Activated CD8-positive, alpha-beta T cell treated with anti-CD3 and anti-CD28 coated beads, Interleukin-2, amount 10 ng/mL, durations not matched to agents 7 days and 5 days (primary cell): ENCODE results near the gene GPR34. TPM values are rescaled to one million over a fixed set of nuclear protein-coding genes. Genes with fewer than 3 reads are reported as not detected.
"Not testable (repeated sequence)": the region's sequence is repeated elsewhere in the genome, so short reads cannot be mapped to it uniquely, and the experiment has no call there.

Source experiments
- ATAC-seq: fragments of 150-1000 bp; cut with Tn5 transposase; one replicate; pipeline ENCODE4 v1.10.0; 2021; ENCODE audit warnings: moderate library complexity
- CTCF ChIA-PET: fragments of 350-600 bp; sonication (Branson Sonifier 250); formaldehyde crosslinking; loops from one replicate; lab custom pipeline; 2021; ENCODE audit warnings: antibody characterized with exemption; lab: Charles Lee
- POLR2A ChIA-PET: fragments of 350-600 bp; sonication (Branson Sonifier 250); formaldehyde crosslinking; loops from one replicate; lab custom pipeline; 2021; ENCODE audit warnings: antibody characterized with exemption; lab: Charles Lee
- DNase-seq: peaks from one replicate; pipeline ENCODE4 v3.0.0-alpha.2; 2020
- H3K27ac Mint-ChIP-seq: one replicate; pipeline ENCODE4 v1.8.0; 2021; ENCODE audit warnings: mild to moderate bottlenecking, mixed read lengths
- H3K27me3 Mint-ChIP-seq: one replicate; pipeline ENCODE4 v1.8.0; 2021; ENCODE audit warnings: low read depth, mixed read lengths
- H3K36me3 Mint-ChIP-seq: one replicate; pipeline ENCODE4 v1.8.0; 2021; ENCODE audit warnings: low read depth, mixed read lengths
- H3K4me1 Mint-ChIP-seq: one replicate; pipeline ENCODE4 v1.8.0; 2021; ENCODE audit warnings: low read depth, mixed read lengths
- H3K4me3 Mint-ChIP-seq: one replicate; pipeline ENCODE4 v1.8.0; 2021; ENCODE audit warnings: mild to moderate bottlenecking, mixed read lengths
- H3K9me3 Mint-ChIP-seq: one replicate; pipeline ENCODE4 v1.8.0; 2022; ENCODE audit warnings: mixed read lengths; ENCODE audit not compliant: insufficient read depth
- total RNA-seq, 2 experiments: library from RNA; stranded (reverse); gene quantifications; one replicate each; pipeline ENCODE4 v1.2.3, GENCODE V29; 2021

Gene GPR34
- total RNA-seq, 2 experiments from 2014 or later, result 1.1 to 1.3 TPM

DNA sequence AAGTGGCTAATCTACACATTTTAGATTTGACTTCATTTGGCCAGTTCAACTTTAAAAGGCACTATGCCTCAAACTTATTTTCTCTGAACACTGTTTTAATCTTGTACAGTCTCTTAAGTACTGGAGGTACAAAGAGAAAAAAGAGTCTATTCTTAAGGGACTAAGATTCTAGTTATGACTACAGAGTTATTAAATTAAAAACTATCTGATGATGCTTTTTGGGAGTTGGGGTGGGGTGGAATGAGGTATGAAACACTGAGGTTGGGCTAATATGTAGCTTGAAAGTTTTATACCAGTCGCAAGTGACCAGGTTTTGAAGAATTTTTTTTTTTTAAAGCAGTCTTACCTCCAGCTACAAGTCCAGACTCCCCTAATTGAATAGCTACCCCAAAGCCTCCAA, 17.7 kb upstream of the GPR34 start:
- Mint-ChIP-seq H3K27ac (no peak overlapping the region), H3K4me1 (peaks cover 44% of the 10 kb centered on the region), H3K9me3 (no peaks in the 10 kb centered on the region), H3K36me3 (peaks cover 34% of the 10 kb centered on the region), H3K27me3 (no peaks in the 10 kb centered on the region), H3K4me3 (no peak overlapping the region)
- no peak for DNase-seq
- ATAC-seq, result no peak
- POLR2A ChIA-PET, result no interaction called here
- CTCF ChIA-PET, result no interaction called here

GRCh38 chrX:41672643-41673042, 16.1 kb upstream of the GPR34 start:
- ATAC-seq, result no peak
- no peak for DNase-seq
- peaks cover 32% of the 10 kb centered on the region for H3K36me3 Mint-ChIP-seq
- no peaks in the 10 kb centered on the region for H3K27me3 Mint-ChIP-seq
- ChIA-PET CTCF (no interaction called here), POLR2A (no interaction called here)
- H3K4me1 Mint-ChIP-seq, result peaks cover 34% of the 10 kb centered on the region
- H3K9me3 Mint-ChIP-seq, result no peaks in the 10 kb centered on the region
- H3K4me3 Mint-ChIP-seq, result no peak overlapping the region
- H3K27ac Mint-ChIP-seq, result no peak overlapping the region

DNA sequence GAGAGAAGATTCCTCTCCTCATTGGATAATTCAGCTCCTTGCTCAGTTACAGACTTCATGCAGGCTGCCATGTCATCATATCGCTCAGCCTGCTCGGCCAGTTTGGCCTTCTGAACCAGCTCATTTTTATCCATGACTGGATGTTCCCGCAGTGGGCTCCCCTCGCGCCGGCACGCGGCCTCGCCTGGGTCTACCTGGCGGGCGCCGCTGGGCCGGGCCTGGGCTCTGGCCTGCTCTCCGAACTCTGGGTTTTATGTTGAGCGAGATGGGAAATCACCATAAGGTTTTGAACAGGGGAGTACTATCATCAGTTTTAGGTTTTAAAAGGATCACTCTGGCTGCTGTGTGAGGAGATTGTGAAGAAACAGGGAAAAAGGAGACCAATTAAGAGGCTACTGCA, 12.4 kb upstream of the GPR34 start:
- POLR2A ChIA-PET, H3K27ac Mint-ChIP-seq, H3K4me3 Mint-ChIP-seq, H3K27me3 Mint-ChIP-seq, DNase-seq, CTCF ChIA-PET, H3K9me3 Mint-ChIP-seq, ATAC-seq: not testable (repeated sequence)
- Mint-ChIP-seq H3K36me3 (peaks cover 22% of the 10 kb centered on the region), H3K4me1 (peaks cover 21% of the 10 kb centered on the region)

DNA sequence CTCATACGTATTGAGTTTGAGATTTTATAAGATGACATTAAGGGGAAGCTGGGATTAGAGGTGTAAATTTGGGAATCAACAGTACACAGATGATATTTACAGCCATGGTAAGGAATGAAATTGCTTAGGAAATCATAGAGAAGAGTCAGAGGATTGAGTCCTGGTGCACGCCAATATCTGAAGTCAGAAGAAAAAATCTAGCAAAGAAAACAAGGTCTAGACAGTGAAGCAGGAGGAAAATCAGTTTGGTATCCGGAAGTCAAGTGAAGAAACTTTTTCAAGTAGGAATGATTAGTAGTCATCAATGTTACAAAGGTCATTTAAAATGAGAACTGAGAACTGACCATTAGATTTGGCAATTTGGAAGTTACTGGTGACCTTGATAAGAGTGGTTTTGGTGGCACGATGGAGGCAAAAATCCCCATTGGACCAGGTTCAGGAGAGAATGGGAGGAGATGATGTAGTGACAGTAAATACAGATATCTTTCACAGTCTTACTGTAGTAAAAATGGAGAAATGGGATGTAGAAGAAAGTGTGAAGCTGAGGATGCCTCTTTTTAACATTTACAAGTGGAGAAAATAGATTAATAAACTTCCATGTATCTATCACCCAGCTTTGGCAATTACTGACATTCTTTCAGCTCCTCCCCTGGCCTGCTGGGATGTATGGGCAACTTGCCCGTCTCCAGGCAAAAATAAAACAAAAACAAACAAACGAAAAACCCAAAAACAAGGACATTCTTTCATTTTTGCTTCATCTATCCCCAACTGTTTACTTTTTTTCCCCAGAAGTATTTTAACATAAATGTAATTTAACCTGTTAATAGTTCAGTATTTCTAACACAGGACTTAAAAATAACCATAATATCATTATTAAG, 11.4 kb upstream of the GPR34 start:
- Mint-ChIP-seq H3K4me3 (no peak overlapping the region), H3K27me3 (no peaks in the 10 kb centered on the region), H3K9me3 (no peaks in the 10 kb centered on the region), H3K27ac (no peak overlapping the region), H3K4me1 (peaks cover 21% of the 10 kb centered on the region), H3K36me3 (peaks cover 22% of the 10 kb centered on the region)
- CTCF ChIA-PET, result no interaction called here
- POLR2A ChIA-PET, result no interaction called here
- ATAC-seq (no peak), DNase-seq (no peak)

- Mint-ChIP-seq H3K9me3 (no peaks in the 10 kb centered on the region), H3K4me3 (no peak overlapping the region), H3K4me1 (peaks cover 26% of the 10 kb centered on the region), H3K36me3 (peaks cover 3% of the 10 kb centered on the region), H3K27me3 (no peaks in the 10 kb centered on the region), H3K27ac (no peak overlapping the region)
- POLR2A ChIA-PET, result no interaction called here
- CTCF ChIA-PET, result no interaction called here
- DNase-seq (no peak), ATAC-seq (no peak)
Measured at GRCh38 chrX:41684138-41684537, 4.6 kb upstream of the GPR34 start.

DNA sequence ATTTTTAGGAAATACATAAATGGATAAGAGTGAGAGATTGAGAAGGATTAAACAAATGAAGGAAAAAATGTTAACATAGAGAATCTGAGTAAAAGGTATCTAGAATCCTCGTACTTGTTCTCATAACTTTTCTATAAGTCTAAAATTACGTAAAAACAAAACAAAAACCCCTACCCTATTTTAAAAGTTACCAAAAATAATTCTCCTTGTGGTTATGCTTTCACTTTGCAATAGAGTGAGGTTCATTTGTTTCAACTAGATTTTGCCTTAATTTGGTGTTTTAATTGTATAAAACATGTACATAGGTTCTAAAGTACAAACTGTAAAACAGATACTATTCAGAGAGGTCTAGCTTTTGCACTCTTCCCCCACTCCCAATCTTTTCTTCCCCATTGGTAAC, 3.8 kb upstream of the GPR34 start:
- ChIA-PET POLR2A (no interaction called here), CTCF (no interaction called here)
- ATAC-seq (no peak), DNase-seq (no peak)
- H3K4me1 Mint-ChIP-seq, result peaks cover 29% of the 10 kb centered on the region
- no peaks in the 10 kb centered on the region for H3K9me3 Mint-ChIP-seq
- H3K4me3 Mint-ChIP-seq, result no peak overlapping the region
- H3K36me3 Mint-ChIP-seq, result peaks cover 6% of the 10 kb centered on the region
- no peaks in the 10 kb centered on the region for H3K27me3 Mint-ChIP-seq
- no peak overlapping the region for H3K27ac Mint-ChIP-seq

GRCh38 chrX:41686788-41687187, 2.0 kb upstream of the GPR34 start:
- H3K9me3 Mint-ChIP-seq, result no peaks in the 10 kb centered on the region
- ChIA-PET CTCF (no interaction called here), POLR2A (interaction anchor here (0.7 kb wide), 1 partner anchor 1419 kb away, joined by 3 read pairs; no protein-coding TSS in a partner anchor)
- DNase-seq (no peak), ATAC-seq (no peak)
- H3K27ac Mint-ChIP-seq, result no peak overlapping the region
- no peaks in the 10 kb centered on the region for H3K27me3 Mint-ChIP-seq
- H3K4me3 Mint-ChIP-seq, result no peak overlapping the region
- peaks cover 12% of the 10 kb centered on the region for H3K36me3 Mint-ChIP-seq
- H3K4me1 Mint-ChIP-seq, result peaks cover 36% of the 10 kb centered on the region

DNA sequence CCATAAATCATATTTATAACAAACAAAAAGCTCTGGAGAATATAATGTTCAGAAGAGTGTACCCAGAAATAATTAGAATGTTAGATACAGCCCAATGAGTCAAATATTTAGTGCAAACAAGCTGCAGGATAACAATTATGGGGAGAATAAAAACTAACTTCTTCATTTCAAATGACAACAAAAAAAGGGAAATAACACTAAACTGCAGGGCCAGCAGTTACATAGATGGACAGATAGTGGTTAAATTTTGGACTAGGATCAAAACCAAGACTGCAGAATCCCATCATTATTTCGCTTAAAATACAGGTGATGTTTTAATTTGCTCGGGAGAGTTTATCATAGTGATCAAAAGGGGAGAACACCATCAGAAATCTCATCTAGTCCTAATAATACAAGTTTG, 617 bp upstream of the GPR34 start:
- Mint-ChIP-seq H3K36me3 (peaks cover 16% of the 10 kb centered on the region), H3K27ac (no peak overlapping the region), H3K27me3 (no peaks in the 10 kb centered on the region), H3K4me1 (peaks cover 47% of the 10 kb centered on the region), H3K9me3 (no peaks in the 10 kb centered on the region), H3K4me3 (peak overlapping the region; percentile 49)
- POLR2A ChIA-PET, result no interaction called here
- CTCF ChIA-PET, result no interaction called here
- DNase-seq (no peak), ATAC-seq (no peak)

- ChIA-PET CTCF (no interaction called here), POLR2A (no interaction called here)
- H3K27ac Mint-ChIP-seq, result no peak overlapping the region
- peaks cover 19% of the 10 kb centered on the region for H3K36me3 Mint-ChIP-seq
- H3K9me3 Mint-ChIP-seq, result no peaks in the 10 kb centered on the region
- peak overlapping the region; percentile 28 for H3K4me3 Mint-ChIP-seq
- H3K27me3 Mint-ChIP-seq, result no peaks in the 10 kb centered on the region
- DNase-seq (no peak), ATAC-seq (no peak)
- peaks cover 62% of the 10 kb centered on the region for H3K4me1 Mint-ChIP-seq
Measured at GRCh38 chrX:41689711-41690110, 938 bp downstream of the GPR34 start.

DNA sequence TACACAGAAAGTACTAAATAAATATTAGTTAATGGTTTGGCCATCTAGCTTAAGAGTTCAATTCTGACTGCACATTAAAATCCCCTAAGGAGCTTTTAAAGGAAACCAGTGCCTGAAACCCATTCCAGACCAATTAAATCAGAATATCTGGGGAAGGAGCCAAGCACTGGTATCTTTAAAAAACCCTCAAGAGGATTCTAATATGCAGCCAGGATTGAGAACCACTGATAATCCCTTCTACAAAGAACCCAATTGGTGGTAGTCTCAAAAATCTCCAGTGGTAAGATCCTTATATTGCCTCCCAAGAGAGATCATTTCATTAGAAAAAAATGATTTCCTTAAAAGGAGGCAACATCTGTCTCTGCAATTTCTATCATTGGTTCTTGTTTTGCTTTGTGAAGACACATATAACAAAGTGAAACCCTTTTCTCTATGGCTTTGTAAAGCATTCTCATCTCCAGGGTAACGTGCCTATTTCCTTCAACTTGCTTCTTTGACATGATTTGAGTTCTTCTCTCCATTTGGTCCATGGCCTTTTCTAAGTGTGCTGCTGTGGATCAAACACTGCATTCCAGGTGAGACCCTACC, 3.5 kb downstream of the GPR34 start:
- no peak for ATAC-seq
- H3K36me3 Mint-ChIP-seq, result peaks cover 29% of the 10 kb centered on the region
- H3K27me3 Mint-ChIP-seq, result no peaks in the 10 kb centered on the region
- ChIA-PET POLR2A (no interaction called here), CTCF (interaction anchor here (0.7 kb wide), 1 partner anchor 26 kb away, joined by 3 read pairs; no protein-coding TSS in a partner anchor)
- H3K4me1 Mint-ChIP-seq, result peaks cover 55% of the 10 kb centered on the region
- DNase-seq, result no peak
- peak overlapping the region; percentile 25 for H3K4me3 Mint-ChIP-seq
- no peaks in the 10 kb centered on the region for H3K9me3 Mint-ChIP-seq
- peak overlapping the region; percentile 56 for H3K27ac Mint-ChIP-seq

DNA sequence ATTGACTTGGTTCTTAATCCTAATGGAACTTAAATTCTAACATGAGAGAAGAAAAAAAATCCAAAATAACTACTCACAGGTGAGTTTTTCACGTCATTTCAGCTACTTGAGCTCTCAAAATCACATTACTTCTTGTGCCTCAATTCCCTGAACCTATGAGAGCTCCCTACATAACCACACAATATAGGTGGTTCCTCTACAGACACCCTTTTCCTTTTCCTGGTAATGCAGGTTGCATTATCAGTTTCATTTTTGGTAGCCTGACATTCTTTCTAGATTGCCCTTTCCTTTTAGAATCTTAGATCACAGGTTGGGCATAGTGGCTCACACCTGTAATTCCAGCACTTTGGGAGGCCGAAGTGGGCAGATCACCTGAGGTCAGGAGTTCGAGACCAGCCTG, 4.3 kb downstream of the GPR34 start:
- POLR2A ChIA-PET, result interaction anchor here (0.6 kb wide), 1 partner anchor 174 kb away, joined by 3 read pairs; no protein-coding TSS in a partner anchor
- Mint-ChIP-seq H3K36me3 (peaks cover 29% of the 10 kb centered on the region), H3K27ac (peak overlapping the region; percentile 37), H3K4me1 (peaks cover 53% of the 10 kb centered on the region), H3K4me3 (peak overlapping the region; percentile 22), H3K9me3 (no peaks in the 10 kb centered on the region), H3K27me3 (no peaks in the 10 kb centered on the region)
- CTCF ChIA-PET, result interaction anchor here (0.6 kb wide), 1 partner anchor 13 kb away, joined by 3 read pairs; no protein-coding TSS in a partner anchor
- DNase-seq (no peak), ATAC-seq (peak; percentile 47)

- Mint-ChIP-seq H3K4me1 (peaks cover 46% of the 10 kb centered on the region), H3K27me3 (no peaks in the 10 kb centered on the region), H3K9me3 (no peaks in the 10 kb centered on the region), H3K4me3 (no peak overlapping the region), H3K36me3 (peaks cover 30% of the 10 kb centered on the region), H3K27ac (peak overlapping the region; percentile 45)
- DNase-seq (peak; percentile 30), ATAC-seq (peak; percentile 26)
- ChIA-PET CTCF (interaction anchor here (1.2 kb wide), 1 partner anchor 14 kb away, joined by 4 read pairs; no protein-coding TSS in a partner anchor), POLR2A (interaction anchor here (1.3 kb wide), 1 partner anchor 25 kb away, joined by 4 read pairs; no protein-coding TSS in a partner anchor)
Measured at GRCh38 chrX:41695426-41695825, 6.7 kb downstream of the GPR34 start.
